ENCODE measurements around the gene OPRD1.

OPRD1 gene

DNA sequence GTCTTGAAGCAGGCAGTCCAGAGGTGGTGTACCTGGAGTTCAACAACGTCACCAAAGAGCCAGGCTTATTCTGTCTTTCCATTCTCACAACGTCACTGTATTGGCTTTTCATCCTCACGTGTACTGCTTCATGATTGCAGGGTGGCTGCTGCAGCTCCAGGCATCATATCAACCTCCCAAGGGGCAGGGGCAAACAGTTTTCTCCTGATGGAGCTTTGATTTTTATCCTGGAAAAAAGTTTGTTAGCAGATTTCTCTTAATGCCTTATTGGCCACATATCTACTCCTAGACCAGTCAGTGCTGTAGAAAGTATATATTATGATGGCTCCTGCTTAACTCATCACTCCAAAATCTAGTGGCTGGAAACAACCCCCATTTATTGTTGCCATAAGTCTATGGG, 8.3 kb upstream of the OPRD1 start:
- no peak for TF ChIP-seq EZH2phosphoT487 (IDR thresholded peaks at IDR 0.05; ENCODE audit: low read depth)
- TF ChIP-seq, protein P1, sequence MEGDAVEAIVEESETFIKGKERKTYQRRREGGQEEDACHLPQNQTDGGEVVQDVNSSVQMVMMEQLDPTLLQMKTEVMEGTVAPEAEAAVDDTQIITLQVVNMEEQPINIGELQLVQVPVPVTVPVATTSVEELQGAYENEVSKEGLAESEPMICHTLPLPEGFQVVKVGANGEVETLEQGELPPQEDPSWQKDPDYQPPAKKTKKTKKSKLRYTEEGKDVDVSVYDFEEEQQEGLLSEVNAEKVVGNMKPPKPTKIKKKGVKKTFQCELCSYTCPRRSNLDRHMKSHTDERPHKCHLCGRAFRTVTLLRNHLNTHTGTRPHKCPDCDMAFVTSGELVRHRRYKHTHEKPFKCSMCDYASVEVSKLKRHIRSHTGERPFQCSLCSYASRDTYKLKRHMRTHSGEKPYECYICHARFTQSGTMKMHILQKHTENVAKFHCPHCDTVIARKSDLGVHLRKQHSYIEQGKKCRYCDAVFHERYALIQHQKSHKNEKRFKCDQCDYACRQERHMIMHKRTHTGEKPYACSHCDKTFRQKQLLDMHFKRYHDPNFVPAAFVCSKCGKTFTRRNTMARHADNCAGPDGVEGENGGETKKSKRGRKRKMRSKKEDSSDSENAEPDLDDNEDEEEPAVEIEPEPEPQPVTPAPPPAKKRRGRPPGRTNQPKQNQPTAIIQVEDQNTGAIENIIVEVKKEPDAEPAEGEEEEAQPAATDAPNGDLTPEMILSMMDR (IDR thresholded peaks at IDR 0.05; ENCODE audit: low read depth, low read length) = no peak
- Histone ChIP-seq H3K36me3 (replicated peaks; ENCODE audit: low read depth, low read length) (no peaks in the 10 kb centered on the region), H3K9me3 (ENCODE audit: insufficient read depth, low read length) (no peaks in the 10 kb centered on the region), H3K9ac (ENCODE audit: low read length) (no peak overlapping the region), H3K27me3 (ENCODE audit: low read depth, low read length) (no peaks in the 10 kb centered on the region), H3K4me2 (ENCODE audit: low read length) (no peak overlapping the region), H4K20me1 (ENCODE audit: insufficient read depth, low read length) (no peaks in the 10 kb centered on the region), H3K27ac (ENCODE audit: low read length) (no peak overlapping the region), H3K79me2 (ENCODE audit: low read length) (no peaks in the 10 kb centered on the region), H2AFZ (ENCODE audit: low read depth, low read length) (no peak overlapping the region), H3K4me3 (ENCODE audit: low read length) (no peak overlapping the region), H3K4me1 (ENCODE audit: low read length) (no peaks in the 10 kb centered on the region)

- H3K4me3 ChIP-seq (ENCODE audit: low read length) = no peak overlapping the region
- no peak overlapping the region for H3K27ac ChIP-seq (ENCODE audit: low read length)
- H4K20me1 ChIP-seq (ENCODE audit: insufficient read depth, low read length) = no peaks in the 10 kb centered on the region
- H3K27me3 ChIP-seq (ENCODE audit: low read depth, low read length) = no peaks in the 10 kb centered on the region
- H3K79me2 ChIP-seq (ENCODE audit: low read length) = no peaks in the 10 kb centered on the region
- no peak overlapping the region for H3K4me2 ChIP-seq (ENCODE audit: low read length)
- no peak overlapping the region for H3K9ac ChIP-seq (ENCODE audit: low read length)
- no peaks in the 10 kb centered on the region for H3K36me3 ChIP-seq (replicated peaks; ENCODE audit: low read depth, low read length)
- H3K9me3 ChIP-seq (ENCODE audit: insufficient read depth, low read length) = no peaks in the 10 kb centered on the region
- H3K4me1 ChIP-seq (ENCODE audit: low read length) = no peaks in the 10 kb centered on the region
- TF ChIP-seq EZH2phosphoT487 (IDR thresholded peaks at IDR 0.05; ENCODE audit: low read depth) = no peak
- TF ChIP-seq, protein P1 (IDR thresholded peaks at IDR 0.05; ENCODE audit: low read depth, low read length) = no peak
- H2AFZ ChIP-seq (ENCODE audit: low read depth, low read length) = no peak overlapping the region
Measured at GRCh38 chr1:28804071-28804470, 7.9 kb upstream of the OPRD1 start.

DNA sequence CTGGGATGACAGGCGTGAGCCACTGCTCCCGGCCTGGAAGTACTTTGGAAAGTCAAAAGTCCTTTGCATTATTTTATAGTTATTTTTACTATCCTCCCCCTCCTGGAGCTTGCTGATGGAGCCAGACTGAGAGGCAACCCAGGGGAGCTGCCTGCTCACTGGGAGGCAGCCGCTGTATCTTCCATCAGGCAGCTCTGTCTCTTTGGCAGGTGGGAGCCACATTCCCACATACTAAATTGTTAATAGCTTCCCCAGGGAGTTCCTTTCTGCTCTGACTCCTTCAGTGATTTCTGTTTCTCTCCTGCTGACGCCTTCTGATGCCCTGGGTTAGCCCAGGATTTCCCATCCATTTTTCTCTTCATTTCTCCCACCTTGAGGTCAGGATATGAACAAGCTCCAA, 4.9 kb upstream of the OPRD1 start:
- H3K4me2 ChIP-seq (ENCODE audit: low read length) = no peak overlapping the region
- H3K36me3 ChIP-seq (replicated peaks; ENCODE audit: low read depth, low read length) = no peaks in the 10 kb centered on the region
- H3K27me3 ChIP-seq (ENCODE audit: low read depth, low read length) = no peaks in the 10 kb centered on the region
- H3K79me2 ChIP-seq (ENCODE audit: low read length) = no peaks in the 10 kb centered on the region
- no peaks in the 10 kb centered on the region for H4K20me1 ChIP-seq (ENCODE audit: insufficient read depth, low read length)
- H3K9ac ChIP-seq (ENCODE audit: low read length) = no peak overlapping the region
- H3K9me3 ChIP-seq (ENCODE audit: insufficient read depth, low read length) = no peaks in the 10 kb centered on the region
- no peak overlapping the region for H3K27ac ChIP-seq (ENCODE audit: low read length)
- H3K4me1 ChIP-seq (ENCODE audit: low read length) = no peaks in the 10 kb centered on the region
- TF ChIP-seq, protein P1 (IDR thresholded peaks at IDR 0.05; ENCODE audit: low read depth, low read length) = no peak
- TF ChIP-seq EZH2phosphoT487 (IDR thresholded peaks at IDR 0.05; ENCODE audit: low read depth) = no peak
- H3K4me3 ChIP-seq (ENCODE audit: low read length) = no peak overlapping the region
- H2AFZ ChIP-seq (ENCODE audit: low read depth, low read length) = no peak overlapping the region

DNA sequence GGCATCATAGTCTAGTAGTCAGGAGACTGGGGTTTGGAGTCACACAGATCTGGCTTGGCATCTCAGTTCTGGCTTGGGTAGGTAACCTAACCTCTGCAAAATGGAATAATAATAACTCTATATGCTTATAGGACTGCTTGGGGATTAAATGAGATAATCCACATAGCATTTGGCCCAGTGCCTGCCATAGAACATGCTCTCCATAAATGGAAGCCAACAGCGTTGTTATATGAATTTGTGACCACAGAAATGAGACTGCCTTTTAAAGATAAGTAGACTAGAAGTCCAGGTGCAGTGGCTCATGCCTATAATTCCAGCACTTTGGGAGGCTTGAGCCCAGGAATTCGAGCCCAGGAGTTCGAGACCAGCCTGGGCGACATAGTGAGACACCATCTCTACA, 4.0 kb upstream of the OPRD1 start:
- no peak overlapping the region for H2AFZ ChIP-seq (ENCODE audit: low read depth, low read length)
- no peaks in the 10 kb centered on the region for H3K36me3 ChIP-seq (replicated peaks; ENCODE audit: low read depth, low read length)
- H3K9me3 ChIP-seq (ENCODE audit: insufficient read depth, low read length) = no peaks in the 10 kb centered on the region
- H3K9ac ChIP-seq (ENCODE audit: low read length) = no peak overlapping the region
- H3K4me2 ChIP-seq (ENCODE audit: low read length) = no peak overlapping the region
- no peak overlapping the region for H3K27ac ChIP-seq (ENCODE audit: low read length)
- H4K20me1 ChIP-seq (ENCODE audit: insufficient read depth, low read length) = no peaks in the 10 kb centered on the region
- H3K4me3 ChIP-seq (ENCODE audit: low read length) = no peak overlapping the region
- H3K27me3 ChIP-seq (ENCODE audit: low read depth, low read length) = no peaks in the 10 kb centered on the region
- TF ChIP-seq, protein P1 (IDR thresholded peaks at IDR 0.05; ENCODE audit: low read depth, low read length) = no peak
- H3K4me1 ChIP-seq (ENCODE audit: low read length) = no peaks in the 10 kb centered on the region
- no peaks in the 10 kb centered on the region for H3K79me2 ChIP-seq (ENCODE audit: low read length)
